NCI-H146 treated with DMSO at 0.1 percent for 48 hours (cell line): ENCODE data around the gene GRIN2B.
A peak's percentile ranks its signal among the peaks of the same experiment; 100 is the strongest.

Experiments
- DNase-seq: peaks from one replicate; lab custom pipeline; 2025; ENCODE audit not compliant: unreplicated experiment; lab: John Stamatoyannopoulos, UW

The GRIN2B gene

DNA sequence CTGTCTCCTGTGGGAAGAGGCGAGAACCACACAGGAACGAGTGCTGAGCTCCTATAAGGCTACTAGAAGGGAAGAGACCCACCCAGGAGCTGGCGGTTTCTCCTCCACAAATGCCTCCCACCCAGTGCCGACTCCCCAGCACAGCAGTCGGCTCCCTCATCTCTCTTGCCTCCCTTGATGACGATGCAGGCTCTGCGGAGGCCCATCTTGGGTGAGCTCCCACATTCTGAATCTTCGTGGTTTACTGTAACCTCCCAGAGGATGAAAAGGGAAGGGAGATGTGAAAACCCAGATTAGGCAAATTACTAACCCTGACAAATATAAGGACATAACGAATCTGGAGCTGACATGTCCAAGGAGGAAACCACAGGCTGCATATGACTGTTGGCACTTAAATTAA lies 23.8 kb downstream of the GRIN2B start:
- no peak for DNase-seq

- no peak for DNase-seq
These were observed 25.3 kb downstream of the GRIN2B start for GRCh38 chr12:13956060-13956590.

- DNase-seq, result no peak
These were observed 29.3 kb downstream of the GRIN2B start for GRCh38 chr12:13952096-13952495.

- no peak for DNase-seq
These were observed 30.9 kb downstream of the GRIN2B start for GRCh38 chr12:13950502-13950901.

GRCh38 chr12:13948621-13949020 lies 32.8 kb downstream of the GRIN2B start:
- DNase-seq, result no peak

GRCh38 chr12:13947276-13947946 lies 34.0 kb downstream of the GRIN2B start:
- DNase-seq, result no peak

- DNase-seq, result no peak
These were observed 35.8 kb downstream of the GRIN2B start for GRCh38 chr12:13945641-13946040.

DNA sequence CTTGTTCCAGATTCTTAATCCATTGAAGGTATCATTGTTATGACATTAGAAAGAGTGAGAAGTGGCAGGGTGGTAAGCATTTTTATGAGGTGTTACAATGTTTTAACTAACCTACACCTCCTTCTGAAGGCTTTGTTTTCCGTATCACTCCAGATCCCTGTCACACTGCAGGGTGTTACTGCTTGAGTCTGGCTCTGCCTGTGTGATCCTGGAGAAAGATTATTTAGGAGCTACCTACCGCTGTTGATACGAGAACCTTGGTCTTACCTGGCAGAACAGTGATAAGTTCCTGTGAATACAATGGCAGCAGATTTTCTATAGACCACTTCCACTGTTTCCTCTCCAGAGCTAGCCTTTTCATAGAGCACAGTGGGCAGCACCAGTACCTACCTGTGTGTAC lies 36.2 kb downstream of the GRIN2B start:
- no peak for DNase-seq

GRCh38 chr12:13942826-13943225 lies 38.6 kb downstream of the GRIN2B start:
- DNase-seq, result no peak

- DNase-seq, result peak; percentile 75
These were observed 39.8 kb downstream of the GRIN2B start for GRCh38 chr12:13941258-13942249.

DNA sequence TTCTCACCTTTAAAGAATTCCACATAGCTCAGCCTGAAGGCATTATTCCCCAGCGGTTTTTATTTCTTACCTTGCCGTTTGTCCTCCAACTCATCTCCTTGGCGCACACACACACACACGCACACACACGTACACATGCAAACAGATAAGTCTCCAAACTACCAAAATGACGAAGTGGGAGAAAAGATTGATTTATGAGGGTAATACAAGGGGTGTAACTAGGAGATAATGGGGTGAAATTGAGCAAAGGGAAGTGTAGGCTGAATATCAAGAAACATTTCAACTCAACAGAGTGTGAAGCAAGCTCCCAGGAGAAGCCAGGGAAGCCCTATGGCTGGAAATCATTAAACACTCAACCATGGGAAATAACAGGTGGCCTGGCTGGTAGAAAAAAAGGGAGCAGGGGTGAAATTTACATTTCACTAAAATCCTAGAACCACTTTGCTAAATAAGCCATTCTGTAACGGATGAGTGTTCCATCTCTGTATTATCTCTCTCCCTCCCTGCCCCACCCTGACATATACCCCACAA lies 41.0 kb downstream of the GRIN2B start:
- no peak for DNase-seq

DNA sequence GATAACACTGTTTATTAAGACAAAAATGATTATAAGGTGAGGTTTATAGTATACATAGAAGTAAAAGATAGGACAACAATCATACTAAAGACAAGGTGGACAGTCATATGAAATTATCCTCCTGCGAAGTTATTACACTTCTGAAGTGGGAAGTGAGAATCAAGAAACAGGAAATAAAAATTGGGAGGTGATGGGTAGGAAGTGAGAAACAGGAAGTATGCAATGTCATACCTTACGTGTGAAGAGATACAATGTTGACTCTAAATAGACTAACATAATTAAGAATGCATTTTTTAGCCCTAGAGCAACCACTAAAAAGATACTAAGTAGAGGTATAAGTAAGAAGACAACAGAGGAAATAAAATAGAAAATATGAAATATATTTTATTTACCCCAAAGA lies 43.7 kb downstream of the GRIN2B start:
- DNase-seq, result no peak

- no peak for DNase-seq
These were observed 46.2 kb downstream of the GRIN2B start for GRCh38 chr12:13935169-13935568.
